ENCODE results near the gene XPO6.

Gene XPO6

GRCh38 chr16:28164140-28164539 lies 47.6 kb downstream of the XPO6 start:
- ChIA-PET CTCF (interaction anchor here (1.0 kb wide), 1 partner anchor 17 kb away, joined by 3 read pairs; no protein-coding TSS in a partner anchor), POLR2A (no interaction called here)
- no peak for DNase-seq (ENCODE audit: extremely low spot score)
- no peak for TF ChIP-seq ZNF384 (IDR thresholded peaks at IDR 0.05)
- no peak for TF ChIP-seq ARNT (IDR thresholded peaks at IDR 0.05)
- no peak for TF ChIP-seq PKNOX1 (IDR thresholded peaks at IDR 0.05)
- TF ChIP-seq L3MBTL2 (conservative IDR thresholded peaks at IDR 0.05) = no peak
- no peak for TF ChIP-seq FOXK2 (IDR thresholded peaks at IDR 0.05)
- TF ChIP-seq SUZ12 (IDR thresholded peaks at IDR 0.05) = no peak
- TF ChIP-seq TARDBP (IDR thresholded peaks at IDR 0.05) = no peak
- TF ChIP-seq BHLHE40 (IDR thresholded peaks at IDR 0.05; ENCODE audit: borderline replicate concordance) = no peak
- no peak for TF ChIP-seq FOXA1 (IDR thresholded peaks at IDR 0.05)
- no peak for TF ChIP-seq CTBP1 (IDR thresholded peaks at IDR 0.05; ENCODE audit: borderline replicate concordance)
- TF ChIP-seq NFRKB (IDR thresholded peaks at IDR 0.05) = no peak
- no peak for TF ChIP-seq ELF4 (IDR thresholded peaks at IDR 0.05)

- ChIA-PET CTCF (interaction anchor here (1.0 kb wide), 1 partner anchor 18 kb away, joined by 3 read pairs; no protein-coding TSS in a partner anchor), POLR2A (no interaction called here)
These were observed 48.1 kb downstream of the XPO6 start for GRCh38 chr16:28163699-28164098.

GRCh38 chr16:28162326-28162877 lies 49.4 kb downstream of the XPO6 start:
- CTCF ChIA-PET = no interaction called here
- POLR2A ChIA-PET = no interaction called here
- no peak for DNase-seq (ENCODE audit: extremely low spot score)
- no peak for TF ChIP-seq FOXM1 (IDR thresholded peaks at IDR 0.05; ENCODE audit: borderline replicate concordance)
- TF ChIP-seq HDGF (IDR thresholded peaks at IDR 0.05; ENCODE audit: borderline replicate concordance) = no peak
- TF ChIP-seq FOXA1 (IDR thresholded peaks at IDR 0.05) = no peak
- no peak for TF ChIP-seq CTBP1 (IDR thresholded peaks at IDR 0.05; ENCODE audit: borderline replicate concordance)
- no peak for TF ChIP-seq FOXK2 (IDR thresholded peaks at IDR 0.05)
- no peak for TF ChIP-seq SUZ12 (IDR thresholded peaks at IDR 0.05)
- no peak for TF ChIP-seq LEF1 (IDR thresholded peaks at IDR 0.05; ENCODE audit: borderline replicate concordance)
- TF ChIP-seq PKNOX1 (IDR thresholded peaks at IDR 0.05) = no peak
- TF ChIP-seq TARDBP (IDR thresholded peaks at IDR 0.05) = no peak
- TF ChIP-seq ZNF384 (IDR thresholded peaks at IDR 0.05) = no peak
- no peak for TF ChIP-seq SP1 (IDR thresholded peaks at IDR 0.05)
- TF ChIP-seq L3MBTL2 (conservative IDR thresholded peaks at IDR 0.05) = no peak
- TF ChIP-seq NFRKB (IDR thresholded peaks at IDR 0.05) = no peak
- no peak for TF ChIP-seq ARNT (IDR thresholded peaks at IDR 0.05)
- TF ChIP-seq BHLHE40 (IDR thresholded peaks at IDR 0.05; ENCODE audit: borderline replicate concordance) = no peak
- no peak for TF ChIP-seq ELF4 (IDR thresholded peaks at IDR 0.05)

More at GRCh38 chr16:28163699-28164098, 48.1 kb downstream of the XPO6 start:
- TF ChIP-seq FOXK2 (IDR thresholded peaks at IDR 0.05) = no peak
- TF ChIP-seq ELF4 (IDR thresholded peaks at IDR 0.05) = no peak
- no peak for TF ChIP-seq PKNOX1 (IDR thresholded peaks at IDR 0.05)
- TF ChIP-seq L3MBTL2 (conservative IDR thresholded peaks at IDR 0.05) = no peak
- TF ChIP-seq SUZ12 (IDR thresholded peaks at IDR 0.05) = no peak
- no peak for TF ChIP-seq FOXM1 (IDR thresholded peaks at IDR 0.05; ENCODE audit: borderline replicate concordance)
- TF ChIP-seq ZNF384 (IDR thresholded peaks at IDR 0.05) = no peak
- TF ChIP-seq SP1 (IDR thresholded peaks at IDR 0.05) = no peak
- TF ChIP-seq ARNT (IDR thresholded peaks at IDR 0.05) = no peak
- no peak for TF ChIP-seq BHLHE40 (IDR thresholded peaks at IDR 0.05; ENCODE audit: borderline replicate concordance)
- no peak for TF ChIP-seq LEF1 (IDR thresholded peaks at IDR 0.05; ENCODE audit: borderline replicate concordance)
- TF ChIP-seq NFRKB (IDR thresholded peaks at IDR 0.05) = no peak
- TF ChIP-seq HDGF (IDR thresholded peaks at IDR 0.05; ENCODE audit: borderline replicate concordance) = no peak
- TF ChIP-seq TARDBP (IDR thresholded peaks at IDR 0.05) = no peak
- no peak for TF ChIP-seq CTBP1 (IDR thresholded peaks at IDR 0.05; ENCODE audit: borderline replicate concordance)
- no peak for DNase-seq (ENCODE audit: extremely low spot score)

GRCh38 chr16:28161626-28162025 lies 50.1 kb downstream of the XPO6 start:
- CTCF ChIA-PET = no interaction called here
- POLR2A ChIA-PET = no interaction called here
- TF ChIP-seq FOXA1 (IDR thresholded peaks at IDR 0.05) (no peak), L3MBTL2 (conservative IDR thresholded peaks at IDR 0.05) (no peak), TARDBP (IDR thresholded peaks at IDR 0.05) (no peak), CTBP1 (IDR thresholded peaks at IDR 0.05; ENCODE audit: borderline replicate concordance) (no peak), FOXM1 (IDR thresholded peaks at IDR 0.05; ENCODE audit: borderline replicate concordance) (no peak), BHLHE40 (IDR thresholded peaks at IDR 0.05; ENCODE audit: borderline replicate concordance) (no peak), SUZ12 (IDR thresholded peaks at IDR 0.05) (no peak), ARNT (IDR thresholded peaks at IDR 0.05) (no peak), HDGF (IDR thresholded peaks at IDR 0.05; ENCODE audit: borderline replicate concordance) (no peak), PKNOX1 (IDR thresholded peaks at IDR 0.05) (no peak), SP1 (IDR thresholded peaks at IDR 0.05) (no peak), ELF4 (IDR thresholded peaks at IDR 0.05) (no peak), LEF1 (IDR thresholded peaks at IDR 0.05; ENCODE audit: borderline replicate concordance) (no peak), NFRKB (IDR thresholded peaks at IDR 0.05) (no peak), ZNF384 (IDR thresholded peaks at IDR 0.05) (no peak), FOXK2 (IDR thresholded peaks at IDR 0.05) (no peak)
- no peak for DNase-seq (ENCODE audit: extremely low spot score)

GRCh38 chr16:28158136-28158535 lies 53.6 kb downstream of the XPO6 start:
- no peak for DNase-seq (ENCODE audit: extremely low spot score)
- ChIA-PET POLR2A (no interaction called here), CTCF (no interaction called here)
- TF ChIP-seq NFRKB (IDR thresholded peaks at IDR 0.05) (no peak), PKNOX1 (IDR thresholded peaks at IDR 0.05) (no peak), FOXM1 (IDR thresholded peaks at IDR 0.05; ENCODE audit: borderline replicate concordance) (no peak), HDGF (IDR thresholded peaks at IDR 0.05; ENCODE audit: borderline replicate concordance) (no peak), ZNF384 (IDR thresholded peaks at IDR 0.05) (no peak), TARDBP (IDR thresholded peaks at IDR 0.05) (no peak), FOXA1 (IDR thresholded peaks at IDR 0.05) (no peak)

Data from HEK293T (cell line).